Renal cortex interstitium (tissue), 11 donors: ENCODE data around the gene NARS2. TPM values are rescaled to one million over a fixed set of nuclear protein-coding genes. Genes with fewer than 3 reads are reported as not detected.
"Not testable (repeated sequence)": the region's sequence is repeated elsewhere in the genome, so short reads cannot be mapped to it uniquely, and the experiment has no call there.

Experiments
- DNase-seq, 11 donors: peaks; one replicate each; pipeline ENCODE4 v3.0.0-alpha.2; 2013; ENCODE audit warnings: low read depth in 9 of 11, low spot score in 4 of 11; ENCODE audit errors: extremely low read depth in 1 of 11
- polyA plus RNA-seq, 3 donors: library from polyadenylated mRNA; unstranded; fragments of 120-200 nt; gene quantifications; one replicate each; pipeline ENCODE4 v1.2.1, GENCODE V29; 2013; ENCODE audit not compliant: insufficient read length in 3 of 3

Gene NARS2
- polyA plus RNA-seq, 3 donors, result 41.6 to 47.0 (median 44.6) TPM

- DNase-seq, result no peak
These were observed 13.9 kb upstream of the NARS2 start for GRCh38 chr11:78588517-78588916.

GRCh38 chr11:78587446-78587845 lies 12.8 kb upstream of the NARS2 start:
- no peak for DNase-seq

DNA sequence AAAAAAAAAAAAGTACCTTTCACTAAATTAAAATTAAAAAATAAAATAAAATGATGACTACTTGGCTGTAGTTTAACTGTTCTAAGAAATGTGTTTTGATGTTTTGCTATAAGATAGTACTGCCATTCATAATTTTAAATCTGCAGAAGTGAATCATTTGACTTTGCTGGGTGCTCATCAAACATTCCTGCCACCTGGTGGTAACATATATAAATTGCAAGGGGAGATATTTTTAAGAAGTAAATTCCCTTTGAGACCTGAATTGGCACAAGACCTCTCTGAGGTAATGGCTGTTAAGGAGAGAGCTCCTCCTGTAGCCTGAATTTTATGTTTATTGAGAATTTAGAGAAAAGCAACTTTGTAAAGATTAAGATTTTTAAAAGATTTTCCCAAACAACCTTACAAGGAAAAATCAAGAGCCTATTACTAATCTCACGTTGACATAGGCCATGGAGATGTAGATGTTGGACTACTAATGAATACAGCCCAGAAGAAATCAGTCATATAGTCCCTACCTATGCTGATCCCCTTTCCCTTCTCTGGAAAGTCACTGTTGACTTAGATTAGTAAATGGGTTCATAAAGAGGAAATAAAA lies 11.9 kb upstream of the NARS2 start:
- DNase-seq, result no peak

GRCh38 chr11:78583889-78584288 lies 9.2 kb upstream of the NARS2 start:
- no peak for DNase-seq

DNA sequence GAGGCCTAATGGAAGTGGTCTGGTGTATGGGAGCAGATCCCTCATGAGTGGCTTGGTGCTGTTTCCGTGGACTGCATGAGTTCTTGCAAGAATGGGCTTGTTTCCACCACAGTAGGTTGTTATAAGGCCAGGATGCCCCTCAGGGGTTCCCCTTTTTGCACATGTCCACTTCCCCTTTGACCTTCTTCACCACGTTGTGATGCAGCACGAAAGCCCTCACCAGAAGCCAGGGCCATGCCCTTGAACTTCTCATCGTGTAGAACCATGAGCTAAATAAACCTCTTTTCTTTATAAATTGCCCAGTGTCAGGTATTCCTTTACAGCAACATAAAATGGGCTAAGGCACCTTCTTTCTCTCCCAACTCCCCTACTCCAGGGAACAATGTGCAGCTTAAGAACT lies 2.8 kb upstream of the NARS2 start:
- no peak for DNase-seq

DNA sequence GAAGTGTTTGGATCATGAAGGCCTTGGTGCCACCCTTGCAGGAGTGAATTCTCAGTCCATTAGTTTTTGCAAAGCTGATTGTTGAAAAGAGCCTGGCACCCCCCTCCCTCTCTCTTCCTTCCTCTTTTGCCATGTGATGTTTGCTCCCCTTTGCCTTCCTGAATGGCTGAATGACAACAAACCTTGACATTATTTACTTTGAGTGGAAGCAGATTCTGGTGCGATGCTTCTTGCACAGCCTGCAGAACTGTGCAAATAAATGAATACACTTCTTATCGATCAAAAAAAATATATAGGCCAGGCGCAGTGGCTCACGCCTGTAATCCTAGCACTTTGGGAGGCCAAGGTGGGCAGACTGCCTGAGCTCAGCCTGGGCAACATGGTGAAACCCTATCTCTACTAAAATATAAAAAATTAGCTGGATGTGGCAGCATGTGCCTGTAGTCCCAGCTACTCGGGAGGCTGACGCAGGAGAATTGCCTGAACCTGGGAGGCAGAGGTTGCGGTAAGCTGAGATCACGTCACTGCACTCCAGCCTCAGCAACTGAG lies 2.0 kb upstream of the NARS2 start:
- no peak for DNase-seq

- no peak for DNase-seq
These were observed 814 bp upstream of the NARS2 start for GRCh38 chr11:78575478-78575877.

- DNase-seq, result no peak
These were observed 983 bp downstream of the NARS2 start for GRCh38 chr11:78573681-78574080.

- no peak for DNase-seq
These were observed 1.4 kb downstream of the NARS2 start for GRCh38 chr11:78573271-78573670.

- no peak for DNase-seq
These were observed 2.3 kb downstream of the NARS2 start for GRCh38 chr11:78572394-78572793.

GRCh38 chr11:78570031-78570430 lies 4.6 kb downstream of the NARS2 start:
- DNase-seq, result no peak

DNA sequence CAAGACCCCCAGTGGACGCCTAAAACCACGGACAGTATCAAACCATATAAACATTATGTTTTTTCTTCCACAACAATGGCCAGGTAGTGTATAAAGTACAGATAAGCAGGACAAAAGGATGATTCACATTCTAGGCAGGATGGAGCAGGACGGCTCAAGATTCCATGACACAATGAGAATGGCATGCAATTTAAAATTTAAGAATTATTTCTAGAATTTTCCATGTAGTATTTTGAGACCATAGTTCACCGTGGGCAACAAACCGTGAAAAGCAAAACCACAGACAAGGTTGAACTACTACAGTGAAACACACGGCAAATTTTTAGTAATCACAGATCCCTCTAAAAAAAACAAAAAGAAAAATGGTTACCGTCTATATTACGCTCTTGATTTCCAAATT lies 7.5 kb downstream of the NARS2 start:
- no peak for DNase-seq

- peak in 9 of 11 donors; percentile 28 to 70 (median 44) for DNase-seq
These were observed 9.9 kb downstream of the NARS2 start for GRCh38 chr11:78564490-78565467.

DNA sequence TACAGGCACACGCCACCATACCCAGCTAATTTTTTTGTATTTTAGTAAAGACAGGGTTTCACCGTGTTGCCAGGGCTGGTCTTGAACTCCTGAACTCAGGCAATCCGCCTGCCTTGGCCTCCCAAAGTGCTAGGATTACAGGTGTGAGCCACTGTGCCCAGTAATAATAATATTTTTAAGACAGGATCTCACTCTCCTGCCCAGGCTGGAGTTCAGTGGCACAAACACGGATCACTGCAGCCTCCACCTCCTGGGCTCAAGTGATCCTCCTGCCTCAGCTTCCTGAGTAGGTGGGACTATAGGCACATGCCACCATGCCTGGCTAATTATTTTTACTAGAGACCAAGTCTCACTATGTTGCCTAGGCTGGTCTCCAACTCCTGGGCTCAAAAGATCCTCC lies 10.6 kb downstream of the NARS2 start:
- not testable (repeated sequence) for DNase-seq

DNA sequence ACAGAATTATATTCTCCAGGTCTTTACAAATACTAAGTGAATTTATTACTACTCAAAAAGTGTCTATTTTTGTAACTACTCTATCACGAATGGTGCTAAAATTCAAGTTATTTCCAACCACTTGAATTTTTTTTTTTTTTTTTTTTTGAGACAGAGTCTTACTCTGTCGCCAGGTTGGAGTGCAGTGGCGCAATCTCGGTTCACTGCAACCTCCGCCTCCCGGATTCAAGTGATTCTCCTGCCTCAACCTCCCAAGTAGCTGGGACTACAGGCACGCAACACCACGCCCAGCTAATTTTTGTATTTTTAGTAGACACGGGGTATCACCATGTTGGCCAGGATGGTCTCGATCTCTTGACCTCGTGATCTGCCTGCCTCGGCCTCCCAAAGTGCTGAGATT lies 11.6 kb downstream of the NARS2 start:
- not testable (repeated sequence) for DNase-seq

DNA sequence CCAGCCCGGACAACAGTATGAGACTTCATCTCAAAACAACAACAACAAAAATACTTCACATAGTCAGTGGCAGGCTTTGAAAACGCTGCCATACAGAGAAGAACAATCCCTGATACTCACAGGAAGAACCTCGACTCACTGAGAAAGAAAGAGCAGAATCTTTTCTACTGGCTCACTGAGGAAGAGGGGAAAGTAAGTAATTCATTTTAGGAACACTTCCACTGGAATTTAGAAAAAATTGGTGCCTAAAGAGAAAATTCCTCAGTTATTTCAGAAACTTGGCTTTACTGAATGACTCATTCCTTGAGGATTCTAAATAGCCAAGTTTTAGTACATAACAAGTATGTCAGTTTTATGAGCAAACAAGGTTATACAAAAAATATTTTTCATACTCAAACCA lies 12.3 kb downstream of the NARS2 start:
- no peak for DNase-seq

DNA sequence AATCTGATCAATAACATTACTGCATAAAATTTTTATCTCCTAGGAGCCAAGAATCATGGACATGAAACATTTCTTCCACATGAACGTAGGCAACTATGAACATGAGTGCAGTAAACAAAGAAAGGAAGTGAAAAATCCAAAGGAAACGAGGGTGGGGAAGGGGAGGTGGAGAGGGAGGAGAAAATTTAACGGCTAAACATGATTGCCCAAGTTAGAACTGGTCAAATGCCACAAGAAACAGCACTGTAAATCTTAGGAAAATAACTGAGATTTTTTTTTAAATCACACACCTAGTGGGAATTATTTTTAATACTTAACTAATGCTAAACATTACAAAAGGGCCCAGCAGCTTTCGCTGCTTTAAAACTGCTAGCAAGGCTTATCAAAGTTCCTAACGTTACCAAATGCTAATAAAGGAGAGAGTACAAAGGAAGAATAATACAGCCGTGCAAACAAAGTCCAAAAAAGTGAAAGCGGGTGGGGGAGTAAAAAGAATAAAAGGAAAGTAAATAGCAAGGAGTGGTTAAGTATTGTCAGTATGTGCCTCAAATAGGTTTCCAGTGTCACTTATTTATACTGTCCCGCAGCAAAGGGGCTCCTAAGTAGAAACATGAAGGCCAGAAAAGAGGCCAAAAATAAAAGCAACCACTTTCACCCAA lies 13.7 kb downstream of the NARS2 start:
- peak in 5 of 11 donors; percentile 9 to 37 (median 26) for DNase-seq

DNA sequence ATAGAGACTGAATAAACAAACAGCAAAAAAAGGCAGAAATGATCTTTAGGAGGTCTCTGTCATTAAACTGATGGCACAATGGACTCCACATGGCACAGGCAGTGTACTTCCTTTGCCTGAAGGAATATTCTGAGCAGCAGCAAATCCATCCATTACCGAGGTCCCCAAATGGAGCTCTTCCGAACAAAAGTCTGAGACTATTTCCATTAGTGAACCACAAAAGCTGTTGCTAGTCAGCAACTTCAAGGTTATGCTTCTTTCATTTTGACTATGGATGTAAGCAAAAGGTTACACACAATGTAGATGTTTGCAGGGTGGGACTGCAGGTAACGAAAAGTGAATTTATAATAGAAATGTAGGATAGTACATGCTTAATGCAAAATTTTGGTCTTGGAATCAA lies 14.5 kb downstream of the NARS2 start:
- DNase-seq, result no peak

DNA sequence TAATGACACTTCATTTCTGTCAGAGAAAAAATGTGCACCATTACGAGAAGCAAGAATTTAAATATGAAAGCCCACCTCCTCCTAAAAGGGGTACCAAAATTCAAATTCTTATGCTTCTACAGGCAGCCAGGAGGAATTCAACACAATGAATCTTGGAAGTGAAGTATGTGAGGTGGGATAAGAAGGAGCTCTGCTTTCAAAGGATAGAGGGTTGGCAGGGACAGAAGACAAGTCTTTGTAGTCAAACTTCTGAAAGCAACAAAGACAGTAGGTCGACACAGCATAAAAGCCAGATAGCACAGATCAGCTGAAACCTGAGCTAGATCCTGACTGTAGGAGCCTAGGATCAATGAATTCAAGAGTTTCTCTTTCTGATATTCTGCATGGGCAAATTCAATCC lies 17.4 kb downstream of the NARS2 start:
- no peak for DNase-seq

- DNase-seq, result no peak
These were observed 19.1 kb downstream of the NARS2 start for GRCh38 chr11:78555592-78555991.
